Liver (tissue), 9 donors: ENCODE results near the gene POU4F2. TPM values are rescaled to one million over a fixed set of nuclear protein-coding genes. Genes with fewer than 3 reads are reported as not detected.

Experiments used
- DNase-seq: peaks from one replicate; pipeline ENCODE4 v3.0.0-alpha.2; 2017; ENCODE audit warnings: low spot score
- H3K27ac ChIP-seq, 2 donors: one replicate each; pipeline ENCODE4 v1.7.0; 2013; ENCODE audit warnings: inconsistent platforms in 2 of 2, low read length in 2 of 2, control low read depth in 1 of 2, low read depth in 1 of 2, mild to moderate bottlenecking in 1 of 2
- H3K27me3 ChIP-seq, 4 donors: one replicate each; pipeline versions ENCODE4 v1.6.1 to v1.7.0; 2013; ENCODE audit warnings: low read length in 3 of 4, inconsistent platforms in 1 of 4, mild to moderate bottlenecking in 1 of 4, moderate library complexity in 1 of 4; ENCODE audit not compliant: control insufficient read depth in 4 of 4, insufficient read depth in 4 of 4
- H3K36me3 ChIP-seq, 4 donors: one replicate each; pipeline versions ENCODE4 v1.6.1 to v1.7.0; 2013; ENCODE audit warnings: low read length in 3 of 4, mild to moderate bottlenecking in 3 of 4, low read depth in 1 of 4, moderate library complexity in 1 of 4; ENCODE audit not compliant: control insufficient read depth in 4 of 4, insufficient read depth in 3 of 4
- H3K4me1 ChIP-seq, 4 donors: one replicate each; pipeline versions ENCODE4 v1.6.1 to v1.7.0; 2013; ENCODE audit warnings: low read length in 3 of 4, mild to moderate bottlenecking in 3 of 4, moderate library complexity in 1 of 4; ENCODE audit not compliant: control insufficient read depth in 4 of 4, insufficient read depth in 4 of 4
- H3K4me3 ChIP-seq, 3 donors: one replicate each; pipeline versions ENCODE4 v1.6.1 to v1.7.0; 2013; ENCODE audit warnings: low read length in 3 of 3, control low read depth in 1 of 3, low read depth in 1 of 3, mild to moderate bottlenecking in 1 of 3
- H3K9ac ChIP-seq, 2 donors: one replicate each; pipeline ENCODE4 v1.7.0; 2013; ENCODE audit warnings: low read length in 2 of 2, mild to moderate bottlenecking in 2 of 2, moderate library complexity in 2 of 2, control low read depth in 1 of 2, low read depth in 1 of 2
- H3K9me3 ChIP-seq, 4 donors: one replicate each; pipeline versions ENCODE4 v1.6.1 to v1.7.0; 2013; ENCODE audit warnings: low read length in 3 of 4; ENCODE audit not compliant: control insufficient read depth in 4 of 4
- ATF3 ChIP-seq: IDR thresholded peaks from 2 replicates; pipeline ENCODE4 v1.6.1; 2016; ENCODE audit warnings: antibody characterized with exemption
- EGR1 ChIP-seq, 2 donors: IDR thresholded peaks; 2 replicates each; pipeline ENCODE4 v1.6.1; 2016 to 2018; ENCODE audit warnings: antibody characterized with exemption in 2 of 2, low read depth in 2 of 2
- FOXA1 ChIP-seq: IDR thresholded peaks from 2 replicates; pipeline ENCODE4 v1.6.1; 2016; ENCODE audit warnings: antibody characterized with exemption
- FOXA2 ChIP-seq: IDR thresholded peaks from 2 replicates; pipeline ENCODE4 v1.6.1; 2016; ENCODE audit warnings: antibody characterized with exemption
- GABPA ChIP-seq, 2 donors: IDR thresholded peaks in 1 of 2; conservative IDR thresholded peaks in 1 of 2; 2 replicates each; pipeline ENCODE4 v1.6.1; 2016; ENCODE audit warnings: antibody characterized with exemption in 2 of 2, mild to moderate bottlenecking in 1 of 2, moderate library complexity in 1 of 2
- HNF4A ChIP-seq, 2 donors: conservative IDR thresholded peaks; 2 replicates each; pipeline ENCODE4 v1.6.1; 2016; ENCODE audit warnings: antibody characterized with exemption in 2 of 2, mild to moderate bottlenecking in 2 of 2
- HNF4G ChIP-seq: IDR thresholded peaks from 2 replicates; pipeline ENCODE4 v1.6.1; 2016; ENCODE audit warnings: antibody characterized with exemption
- JUND ChIP-seq, 2 donors: IDR thresholded peaks; 2 replicates each; pipeline ENCODE4 v1.6.1; 2016; ENCODE audit warnings: antibody characterized with exemption in 2 of 2
- NR2F2 ChIP-seq: IDR thresholded peaks from 2 replicates; pipeline ENCODE4 v1.6.1; 2016; ENCODE audit warnings: antibody characterized with exemption
- RAD21 ChIP-seq, 2 donors: IDR thresholded peaks; 2 replicates each; pipeline ENCODE4 v1.6.1; 2016; ENCODE audit warnings: antibody characterized with exemption in 2 of 2, mild to moderate bottlenecking in 2 of 2
- RXRA ChIP-seq, 2 donors: IDR thresholded peaks; 2 replicates each; pipeline ENCODE4 v1.6.1; 2017 to 2018; ENCODE audit warnings: antibody characterized with exemption in 2 of 2, mild to moderate bottlenecking in 1 of 2
- SP1 ChIP-seq: IDR thresholded peaks from 2 replicates; pipeline ENCODE4 v1.6.1; 2018; ENCODE audit warnings: antibody characterized with exemption, mild to moderate bottlenecking
- TAF1 ChIP-seq: conservative IDR thresholded peaks from 2 replicates; pipeline ENCODE4 v1.6.1; 2016; ENCODE audit warnings: antibody characterized with exemption, mild to moderate bottlenecking
- YY1 ChIP-seq: IDR thresholded peaks from 2 replicates; pipeline ENCODE4 v1.6.1; 2016; ENCODE audit warnings: antibody characterized with exemption, mild to moderate bottlenecking
- ZBTB33 ChIP-seq: IDR thresholded peaks from 2 replicates; pipeline ENCODE4 v1.6.1; 2016; ENCODE audit warnings: antibody characterized with exemption
- WGBS: extraction: QIAGEN DNeasy Blood & Tissue Kit; methylation state at CpG from one replicate; pipeline ENCODE4 v1.1.7; 2013; 5-methylcytosine and 5-hydroxymethylcytosine counted together
- polyA plus RNA-seq, 2 donors: library from polyadenylated mRNA; stranded (reverse) in 1 of 2; unstranded in 1 of 2; fragments of 200-250 nt in 1 of 2; fragments of >200 nt in 1 of 2; fragmentation: Nextera tagmentation in 1 of 2; extraction: Ambion mirVana in 1 of 2; gene quantifications; one replicate each; pipeline versions ENCODE4 v1.2.1 to v1.2.3, GENCODE V29; 2013 to 2015
- total RNA-seq, 2 donors: library from RNA; depleted of rRNA; stranded (reverse); fragments of >200 nt; gene quantifications; one replicate each; pipeline ENCODE4 v1.2.3, GENCODE V29; 2014
- TF ChIP-seq, protein P1 (sequence below): IDR thresholded peaks from 2 replicates; pipeline ENCODE4 v1.6.1; 2016; ENCODE audit warnings: antibody characterized with exemption
- TF ChIP-seq, protein P2 (sequence below): IDR thresholded peaks from 2 replicates; pipeline ENCODE4 v1.6.1; 2016; ENCODE audit warnings: antibody characterized with exemption, mild to moderate bottlenecking
- TF ChIP-seq, protein P3 (sequence below): fragments of 150-350 bp; IDR thresholded peaks from 2 replicates; pipeline ENCODE4 v1.5.1; 2017; ENCODE audit warnings: improper control_type of control experiment, low read depth, low read length; ENCODE audit not compliant: missing input control
- donor health status: healthy.
- donor health status: healthy.
- donor health status: healthy.
- donor health status: healthy.
- donor health status: healthy.

The POU4F2 gene
- total and polyA plus RNA-seq, 4 donors, result not detected

- peaks cover 0 to 6% (median 1%) of the 10 kb centered on the region in 4 donors for H3K27me3 ChIP-seq
- TF ChIP-seq FOXA1, result no peak
- no peak for TF ChIP-seq NR2F2
- no peak for TF ChIP-seq GABPA (IDR thresholded peaks at IDR 0.05 in 1 of 2, conservative IDR thresholded peaks at IDR 0.05 in 1 of 2)
- no peak for TF ChIP-seq JUND (IDR thresholded peaks at IDR 0.05)
- no peak for TF ChIP-seq HNF4A (conservative IDR thresholded peaks at IDR 0.05)
- TF ChIP-seq HNF4G, result no peak
- TF ChIP-seq FOXA2, result no peak
- no peak for TF ChIP-seq RAD21 (IDR thresholded peaks at IDR 0.05)
- TF ChIP-seq, protein P1, sequence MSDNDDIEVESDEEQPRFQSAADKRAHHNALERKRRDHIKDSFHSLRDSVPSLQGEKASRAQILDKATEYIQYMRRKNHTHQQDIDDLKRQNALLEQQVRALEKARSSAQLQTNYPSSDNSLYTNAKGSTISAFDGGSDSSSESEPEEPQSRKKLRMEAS, result no peak
- no peak for TF ChIP-seq YY1
- TF ChIP-seq RXRA (IDR thresholded peaks at IDR 0.05), result no peak
- TF ChIP-seq SP1, result no peak
- TF ChIP-seq, protein P2, sequence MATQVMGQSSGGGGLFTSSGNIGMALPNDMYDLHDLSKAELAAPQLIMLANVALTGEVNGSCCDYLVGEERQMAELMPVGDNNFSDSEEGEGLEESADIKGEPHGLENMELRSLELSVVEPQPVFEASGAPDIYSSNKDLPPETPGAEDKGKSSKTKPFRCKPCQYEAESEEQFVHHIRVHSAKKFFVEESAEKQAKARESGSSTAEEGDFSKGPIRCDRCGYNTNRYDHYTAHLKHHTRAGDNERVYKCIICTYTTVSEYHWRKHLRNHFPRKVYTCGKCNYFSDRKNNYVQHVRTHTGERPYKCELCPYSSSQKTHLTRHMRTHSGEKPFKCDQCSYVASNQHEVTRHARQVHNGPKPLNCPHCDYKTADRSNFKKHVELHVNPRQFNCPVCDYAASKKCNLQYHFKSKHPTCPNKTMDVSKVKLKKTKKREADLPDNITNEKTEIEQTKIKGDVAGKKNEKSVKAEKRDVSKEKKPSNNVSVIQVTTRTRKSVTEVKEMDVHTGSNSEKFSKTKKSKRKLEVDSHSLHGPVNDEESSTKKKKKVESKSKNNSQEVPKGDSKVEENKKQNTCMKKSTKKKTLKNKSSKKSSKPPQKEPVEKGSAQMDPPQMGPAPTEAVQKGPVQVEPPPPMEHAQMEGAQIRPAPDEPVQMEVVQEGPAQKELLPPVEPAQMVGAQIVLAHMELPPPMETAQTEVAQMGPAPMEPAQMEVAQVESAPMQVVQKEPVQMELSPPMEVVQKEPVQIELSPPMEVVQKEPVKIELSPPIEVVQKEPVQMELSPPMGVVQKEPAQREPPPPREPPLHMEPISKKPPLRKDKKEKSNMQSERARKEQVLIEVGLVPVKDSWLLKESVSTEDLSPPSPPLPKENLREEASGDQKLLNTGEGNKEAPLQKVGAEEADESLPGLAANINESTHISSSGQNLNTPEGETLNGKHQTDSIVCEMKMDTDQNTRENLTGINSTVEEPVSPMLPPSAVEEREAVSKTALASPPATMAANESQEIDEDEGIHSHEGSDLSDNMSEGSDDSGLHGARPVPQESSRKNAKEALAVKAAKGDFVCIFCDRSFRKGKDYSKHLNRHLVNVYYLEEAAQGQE, result no peak
- TF ChIP-seq, protein P3, sequence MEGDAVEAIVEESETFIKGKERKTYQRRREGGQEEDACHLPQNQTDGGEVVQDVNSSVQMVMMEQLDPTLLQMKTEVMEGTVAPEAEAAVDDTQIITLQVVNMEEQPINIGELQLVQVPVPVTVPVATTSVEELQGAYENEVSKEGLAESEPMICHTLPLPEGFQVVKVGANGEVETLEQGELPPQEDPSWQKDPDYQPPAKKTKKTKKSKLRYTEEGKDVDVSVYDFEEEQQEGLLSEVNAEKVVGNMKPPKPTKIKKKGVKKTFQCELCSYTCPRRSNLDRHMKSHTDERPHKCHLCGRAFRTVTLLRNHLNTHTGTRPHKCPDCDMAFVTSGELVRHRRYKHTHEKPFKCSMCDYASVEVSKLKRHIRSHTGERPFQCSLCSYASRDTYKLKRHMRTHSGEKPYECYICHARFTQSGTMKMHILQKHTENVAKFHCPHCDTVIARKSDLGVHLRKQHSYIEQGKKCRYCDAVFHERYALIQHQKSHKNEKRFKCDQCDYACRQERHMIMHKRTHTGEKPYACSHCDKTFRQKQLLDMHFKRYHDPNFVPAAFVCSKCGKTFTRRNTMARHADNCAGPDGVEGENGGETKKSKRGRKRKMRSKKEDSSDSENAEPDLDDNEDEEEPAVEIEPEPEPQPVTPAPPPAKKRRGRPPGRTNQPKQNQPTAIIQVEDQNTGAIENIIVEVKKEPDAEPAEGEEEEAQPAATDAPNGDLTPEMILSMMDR, result no peak
- no peak for TF ChIP-seq TAF1
- TF ChIP-seq ZBTB33, result no peak
- TF ChIP-seq ATF3, result no peak
- no peak for TF ChIP-seq EGR1 (IDR thresholded peaks at IDR 0.05; ENCODE audit: low read depth in 2 of 2)
- H3K27ac ChIP-seq, result no peak overlapping the region
- 79% methylated on average over 2 of the region's 2 CpGs for WGBS
- no peaks in the 10 kb centered on the region for H3K9me3 ChIP-seq
- H3K36me3 ChIP-seq, result no peaks in the 10 kb centered on the region
- H3K9ac ChIP-seq, result no peak overlapping the region
- no peak overlapping the region for H3K4me3 ChIP-seq
- no peaks in the 10 kb centered on the region for H3K4me1 ChIP-seq
- DNase-seq, result no peak
These were observed 46.7 kb upstream of the POU4F2 start for GRCh38 chr4:146592019-146592418.
